Smooth muscle cell (in vitro differentiated cells): Measurements from ENCODE around the gene RASSF1. TPM values are rescaled to one million over a fixed set of nuclear protein-coding genes. Genes with fewer than 3 reads are reported as not detected.

Experiments used
- DNase-seq: peaks from one replicate; lab custom pipeline; 2025; ENCODE audit not compliant: unreplicated experiment; lab: John Stamatoyannopoulos, UW
- H2AFZ ChIP-seq: fragments of 200-600 bp; sonication (generic); 2 replicates; pipeline ENCODE4 v1.6.0; 2016; ENCODE audit warnings: antibody characterized with exemption, low read depth, mild to moderate bottlenecking
- H3F3A ChIP-seq: fragments of 200-600 bp; sonication (generic); 2 replicates; pipeline ENCODE4 v1.6.0; 2017; ENCODE audit warnings: antibody characterized with exemption, low read depth
- H3K27ac ChIP-seq: fragments of 200-600 bp; sonication (generic); 2 replicates; pipeline ENCODE4 v1.5.1; 2016; ENCODE audit warnings: low read depth, mild to moderate bottlenecking
- H3K27me3 ChIP-seq: fragments of 200-600 bp; sonication (generic); 2 replicates; pipeline ENCODE4 v1.6.1; 2016; ENCODE audit warnings: low read depth, mild to moderate bottlenecking
- H3K36me3 ChIP-seq: fragments of 200-600 bp; sonication (generic); 2 replicates; pipeline ENCODE4 v1.5.1; 2016; ENCODE audit warnings: low read depth
- H3K4me1 ChIP-seq: fragments of 200-600 bp; sonication (generic); 2 replicates; pipeline ENCODE4 v1.5.1; 2016; ENCODE audit warnings: low read depth
- H3K4me2 ChIP-seq: fragments of 200-600 bp; sonication (generic); 2 replicates; pipeline ENCODE4 v1.6.0; 2016; ENCODE audit warnings: mild to moderate bottlenecking
- H3K4me3 ChIP-seq: fragments of 200-600 bp; sonication (generic); 2 replicates; pipeline ENCODE4 v1.5.1; 2016; ENCODE audit warnings: mild to moderate bottlenecking
- H3K79me2 ChIP-seq: fragments of 200-600 bp; sonication (generic); 2 replicates; pipeline ENCODE4 v1.6.0; 2016; ENCODE audit warnings: low read depth, mild to moderate bottlenecking
- H3K9ac ChIP-seq: fragments of 200-600 bp; sonication (generic); 2 replicates; pipeline ENCODE4 v1.6.0; 2016; ENCODE audit warnings: low read depth
- H3K9me3 ChIP-seq: fragments of 200-600 bp; sonication (generic); replicated peaks from 2 replicates; pipeline ENCODE4 v1.5.1; 2016; ENCODE audit warnings: low read depth
- H4K20me1 ChIP-seq: fragments of 200-600 bp; sonication (generic); 2 replicates; pipeline ENCODE4 v1.6.0; 2016; ENCODE audit warnings: low read depth
- CTCF ChIP-seq: fragments of 200-600 bp; sonication (generic); IDR thresholded peaks from 2 replicates; pipeline ENCODE4 v1.5.1; 2017; ENCODE audit warnings: borderline replicate concordance, mild to moderate bottlenecking, antibody characterized with exemption; ENCODE audit not compliant: insufficient read depth, poor library complexity, severe bottlenecking
- WGBS: methylation state at CpG from one replicate; pipeline ENCODE4 v1.1.7; 2016; ENCODE audit warnings: low lambda C conversion rate; 5-methylcytosine and 5-hydroxymethylcytosine counted together
- polyA plus RNA-seq: library from polyadenylated mRNA; unstranded; fragments of >200 nt; fragmentation: Nextera tagmentation; extraction: Ambion mirVana; gene quantifications from 2 replicates; pipeline ENCODE4 v1.2.1, GENCODE V29; 2016
- total RNA-seq: library from RNA; depleted of rRNA; stranded (reverse); fragments of >200 nt; gene quantifications from 2 replicates; pipeline ENCODE4 v1.2.3, GENCODE V29; 2014

RASSF1 gene
- total and polyA plus RNA-seq, 2 experiments from 2014 or later = 27.6 to 58.5 TPM

GRCh38 chr3:50341996-50342650 lies 1.5 kb upstream of the RASSF1 start:
- Histone ChIP-seq H3K36me3 (no peaks in the 10 kb centered on the region), H4K20me1 (no peaks in the 10 kb centered on the region), H3K4me1 (peaks cover 22% of the 10 kb centered on the region), H3K27ac (no peak overlapping the region), H2AFZ (no peak overlapping the region), H3K9me3 (no peaks in the 10 kb centered on the region), H3F3A (peaks cover 20% of the 10 kb centered on the region), H3K27me3 (peaks cover 19% of the 10 kb centered on the region), H3K79me2 (no peaks in the 10 kb centered on the region), H3K9ac (no peak overlapping the region), H3K4me3 (no peak overlapping the region), H3K4me2 (no peak overlapping the region)
- TF ChIP-seq CTCF = no peak
- DNase-seq = no peak
- 87% methylated on average over 11 of the region's 13 CpGs for WGBS

GRCh38 chr3:50341537-50341936 lies 901 bp upstream of the RASSF1 start:
- H3K79me2 ChIP-seq = peaks cover 4% of the 10 kb centered on the region
- peaks cover 19% of the 10 kb centered on the region for H3K27me3 ChIP-seq
- 95% methylated on average over 9 of the region's 9 CpGs for WGBS
- peaks cover 20% of the 10 kb centered on the region for H3F3A ChIP-seq
- H3K9ac ChIP-seq = no peak overlapping the region
- no peak for TF ChIP-seq CTCF
- H2AFZ ChIP-seq = no peak overlapping the region
- H3K4me3 ChIP-seq = no peak overlapping the region
- no peaks in the 10 kb centered on the region for H3K36me3 ChIP-seq
- no peak overlapping the region for H3K27ac ChIP-seq
- no peak for DNase-seq
- no peak overlapping the region for H3K4me2 ChIP-seq
- H4K20me1 ChIP-seq = no peaks in the 10 kb centered on the region
- no peaks in the 10 kb centered on the region for H3K9me3 ChIP-seq
- peaks cover 22% of the 10 kb centered on the region for H3K4me1 ChIP-seq

- no peak for DNase-seq
- no peak overlapping the region for H3K9ac ChIP-seq
- H3K9me3 ChIP-seq = no peaks in the 10 kb centered on the region
- 45% methylated on average over 7 of the region's 9 CpGs for WGBS
- H2AFZ ChIP-seq = peak overlapping the region; percentile 62
- peaks cover 12% of the 10 kb centered on the region for H4K20me1 ChIP-seq
- peaks cover 19% of the 10 kb centered on the region for H3K27me3 ChIP-seq
- H3K4me3 ChIP-seq = peak overlapping the region; percentile 45
- peak overlapping the region; percentile 89 for H3K4me2 ChIP-seq
- H3K27ac ChIP-seq = no peak overlapping the region
- peaks cover 18% of the 10 kb centered on the region for H3K79me2 ChIP-seq
- no peak for TF ChIP-seq CTCF
- H3K36me3 ChIP-seq = no peaks in the 10 kb centered on the region
- H3K4me1 ChIP-seq = peaks cover 29% of the 10 kb centered on the region
- peaks cover 11% of the 10 kb centered on the region for H3F3A ChIP-seq
Observed at GRCh38 chr3:50340147-50340447, 539 bp downstream of the RASSF1 start.

GRCh38 chr3:50339485-50340146 lies 1.0 kb downstream of the RASSF1 start:
- H3K4me3 ChIP-seq = peak overlapping the region; percentile 45
- peaks cover 19% of the 10 kb centered on the region for H3K27me3 ChIP-seq
- WGBS = 92% methylated on average over 14 of the region's 14 CpGs
- no peak for TF ChIP-seq CTCF
- DNase-seq = no peak
- peaks cover 34% of the 10 kb centered on the region for H3K4me1 ChIP-seq
- no peak overlapping the region for H2AFZ ChIP-seq
- no peak overlapping the region for H3K9ac ChIP-seq
- peaks cover 23% of the 10 kb centered on the region for H3K79me2 ChIP-seq
- peaks cover 17% of the 10 kb centered on the region for H4K20me1 ChIP-seq
- no peak overlapping the region for H3K27ac ChIP-seq
- no peaks in the 10 kb centered on the region for H3K9me3 ChIP-seq
- peaks cover 16% of the 10 kb centered on the region for H3F3A ChIP-seq
- H3K36me3 ChIP-seq = no peaks in the 10 kb centered on the region
- peak overlapping the region; percentile 89 for H3K4me2 ChIP-seq
